GM18505 (cell line): ENCODE measurements around the gene SLTM.

Experiments used
- ATAC-seq: cut with Tn5 transposase; IDR thresholded peaks from one replicate; pipeline ENCODE4 v1.9.1; 2021; ENCODE audit not compliant: unreplicated experiment
- POLR2A ChIP-seq: IDR thresholded peaks from 4 replicates; pipeline ENCODE4 v1.6.1; 2011; ENCODE audit warnings: borderline replicate concordance; ENCODE audit not compliant: insufficient read depth, insufficient read length; ENCODE audit errors: extremely low read depth

SLTM gene

DNA sequence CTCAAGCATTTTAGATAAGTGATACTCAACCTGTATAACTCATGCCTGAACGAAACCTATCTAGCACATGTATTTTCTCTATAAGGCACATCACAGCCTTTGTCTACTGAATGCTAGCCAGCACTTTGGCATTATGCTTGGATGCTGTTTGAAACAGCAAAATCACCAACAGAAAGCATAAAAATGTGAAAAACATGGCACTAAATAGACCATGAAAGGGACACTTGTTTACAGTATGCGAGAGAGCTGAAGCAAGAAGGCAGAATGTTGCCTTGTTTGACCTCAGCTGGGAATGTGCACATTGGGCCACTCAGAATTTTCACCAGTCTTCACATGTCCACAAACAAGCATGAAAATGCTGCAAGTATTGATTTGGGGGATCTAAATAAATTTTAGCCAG is 102.9 kb downstream of the SLTM start:
- TF ChIP-seq POLR2A, result no peak
- ATAC-seq, result no peak
